ENCODE measurements around the gene KAT2B. TPM values are rescaled to one million over a fixed set of nuclear protein-coding genes. Genes with fewer than 3 reads are reported as not detected.

Gene KAT2B
- total RNA-seq, 1 donor from 2014 or later = 94.3 TPM

DNA sequence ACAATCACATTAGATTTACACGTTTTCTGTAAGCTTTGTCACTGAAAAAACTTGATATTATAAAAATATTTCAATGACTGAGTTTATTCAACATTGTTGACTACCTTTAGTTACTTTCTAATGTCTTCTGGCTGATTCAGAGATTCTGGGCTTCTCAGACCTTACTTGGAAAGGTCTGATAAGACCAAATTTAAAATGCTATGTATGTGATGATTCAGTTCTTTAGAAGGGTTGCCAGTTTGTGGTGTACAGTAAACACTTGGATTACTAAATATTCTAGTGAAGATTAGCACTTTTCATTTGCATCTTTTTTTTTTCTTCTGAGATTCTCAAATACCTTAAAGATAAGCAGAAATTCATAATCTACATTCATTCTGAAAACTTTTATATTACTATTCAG lies 96.0 kb downstream of the KAT2B start:
- H3K27me3 ChIP-seq (ENCODE audit: low read depth) = no peaks in the 10 kb centered on the region
- H3K36me3 ChIP-seq = peaks cover 27% of the 10 kb centered on the region
- no peak overlapping the region for H3K27ac ChIP-seq (replicated peaks)
- TF ChIP-seq, protein P1, sequence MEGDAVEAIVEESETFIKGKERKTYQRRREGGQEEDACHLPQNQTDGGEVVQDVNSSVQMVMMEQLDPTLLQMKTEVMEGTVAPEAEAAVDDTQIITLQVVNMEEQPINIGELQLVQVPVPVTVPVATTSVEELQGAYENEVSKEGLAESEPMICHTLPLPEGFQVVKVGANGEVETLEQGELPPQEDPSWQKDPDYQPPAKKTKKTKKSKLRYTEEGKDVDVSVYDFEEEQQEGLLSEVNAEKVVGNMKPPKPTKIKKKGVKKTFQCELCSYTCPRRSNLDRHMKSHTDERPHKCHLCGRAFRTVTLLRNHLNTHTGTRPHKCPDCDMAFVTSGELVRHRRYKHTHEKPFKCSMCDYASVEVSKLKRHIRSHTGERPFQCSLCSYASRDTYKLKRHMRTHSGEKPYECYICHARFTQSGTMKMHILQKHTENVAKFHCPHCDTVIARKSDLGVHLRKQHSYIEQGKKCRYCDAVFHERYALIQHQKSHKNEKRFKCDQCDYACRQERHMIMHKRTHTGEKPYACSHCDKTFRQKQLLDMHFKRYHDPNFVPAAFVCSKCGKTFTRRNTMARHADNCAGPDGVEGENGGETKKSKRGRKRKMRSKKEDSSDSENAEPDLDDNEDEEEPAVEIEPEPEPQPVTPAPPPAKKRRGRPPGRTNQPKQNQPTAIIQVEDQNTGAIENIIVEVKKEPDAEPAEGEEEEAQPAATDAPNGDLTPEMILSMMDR (IDR thresholded peaks at IDR 0.05; ENCODE audit: borderline replicate concordance) = no peak
- no peak overlapping the region for H3K4me3 ChIP-seq
- intact Hi-C loops (cut with micrococcal nuclease) = no loop called here
- peaks cover 15% of the 10 kb centered on the region for H3K4me1 ChIP-seq
- no peak for DNase-seq
- H3K9me3 ChIP-seq (replicated peaks) = no peaks in the 10 kb centered on the region

DNA sequence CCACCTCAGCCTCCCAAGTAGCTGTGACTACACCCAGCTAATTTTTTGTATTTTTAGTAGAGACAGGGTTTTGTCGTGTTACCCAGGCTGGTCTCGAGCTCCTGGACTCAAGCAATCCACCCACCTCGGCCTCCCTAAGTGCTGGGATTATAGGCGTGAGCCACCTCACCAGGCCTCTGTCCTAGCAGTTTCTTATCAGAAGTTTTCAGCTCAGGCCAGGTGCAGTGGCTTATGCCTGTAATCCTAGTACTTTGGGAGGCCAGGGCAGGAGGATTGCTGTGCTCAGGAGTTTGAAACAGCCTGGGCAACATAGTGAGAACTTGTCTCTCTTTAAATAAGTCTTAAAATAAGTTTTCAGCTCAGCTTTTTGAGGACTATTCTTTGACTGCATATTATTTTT lies 97.4 kb downstream of the KAT2B start:
- intact Hi-C loops (cut with micrococcal nuclease) = no loop called here
- Histone ChIP-seq H3K27ac (replicated peaks) (peak overlapping the region; percentile 38), H3K4me3 (no peak overlapping the region), H3K27me3 (ENCODE audit: low read depth) (no peaks in the 10 kb centered on the region), H3K4me1 (peaks cover 29% of the 10 kb centered on the region), H3K36me3 (peaks cover 27% of the 10 kb centered on the region), H3K9me3 (replicated peaks) (no peaks in the 10 kb centered on the region)
- TF ChIP-seq, protein P1 (IDR thresholded peaks at IDR 0.05; ENCODE audit: borderline replicate concordance) = no peak
- DNase-seq = no peak

DNA sequence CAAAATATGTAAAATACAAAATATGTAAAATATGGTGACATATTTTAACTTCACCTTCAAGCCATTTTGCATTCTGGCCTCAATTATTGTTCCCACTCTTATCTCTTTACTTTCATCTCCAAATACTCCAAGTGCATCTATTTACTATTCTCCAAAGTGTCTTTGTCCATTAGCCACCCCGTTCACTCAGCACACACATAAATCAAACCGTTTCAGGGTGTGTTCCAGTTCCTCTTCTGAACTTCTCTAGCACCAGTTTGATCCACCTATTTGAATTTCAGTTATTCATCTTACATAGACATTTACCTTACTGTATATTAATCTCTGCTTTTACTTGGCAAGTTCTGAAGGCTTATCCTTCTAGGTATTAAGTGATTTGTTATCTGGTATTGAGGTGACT lies 100.6 kb downstream of the KAT2B start:
- H3K27ac ChIP-seq (replicated peaks) = peak overlapping the region; percentile 70
- no peaks in the 10 kb centered on the region for H3K27me3 ChIP-seq (ENCODE audit: low read depth)
- H3K4me3 ChIP-seq = no peak overlapping the region
- H3K9me3 ChIP-seq (replicated peaks) = no peaks in the 10 kb centered on the region
- intact Hi-C loops (cut with micrococcal nuclease) = no loop called here
- DNase-seq = no peak
- peaks cover 29% of the 10 kb centered on the region for H3K4me1 ChIP-seq
- peaks cover 31% of the 10 kb centered on the region for H3K36me3 ChIP-seq
- TF ChIP-seq, protein P1 (IDR thresholded peaks at IDR 0.05; ENCODE audit: borderline replicate concordance) = no peak

DNA sequence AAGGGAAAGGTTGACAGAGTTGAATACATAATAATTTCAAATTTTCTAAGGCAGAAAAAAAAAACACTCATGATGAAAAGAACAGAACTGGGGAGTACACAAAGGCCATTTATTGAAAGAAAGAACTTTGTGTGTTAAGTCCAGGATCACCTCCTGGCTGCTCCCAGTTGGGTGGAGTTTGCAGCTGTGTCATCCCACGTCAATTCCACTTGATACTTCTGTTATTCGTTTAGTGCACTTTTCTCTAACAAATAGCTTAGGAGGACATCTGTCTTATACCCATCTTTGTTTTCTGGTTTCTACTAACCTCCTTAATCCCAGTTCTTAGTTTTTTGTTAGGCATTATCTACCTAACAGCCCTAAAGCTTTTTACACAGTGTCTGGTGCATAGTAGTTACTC lies 101.1 kb downstream of the KAT2B start:
- H3K4me1 ChIP-seq = peaks cover 29% of the 10 kb centered on the region
- DNase-seq = no peak
- TF ChIP-seq, protein P1 (IDR thresholded peaks at IDR 0.05; ENCODE audit: borderline replicate concordance) = no peak
- no peaks in the 10 kb centered on the region for H3K9me3 ChIP-seq (replicated peaks)
- H3K27ac ChIP-seq (replicated peaks) = peak overlapping the region; percentile 70
- intact Hi-C loops (cut with micrococcal nuclease) = no loop called here
- H3K36me3 ChIP-seq = peaks cover 32% of the 10 kb centered on the region
- H3K27me3 ChIP-seq (ENCODE audit: low read depth) = no peaks in the 10 kb centered on the region
- peak overlapping the region; percentile 17 for H3K4me3 ChIP-seq

DNA sequence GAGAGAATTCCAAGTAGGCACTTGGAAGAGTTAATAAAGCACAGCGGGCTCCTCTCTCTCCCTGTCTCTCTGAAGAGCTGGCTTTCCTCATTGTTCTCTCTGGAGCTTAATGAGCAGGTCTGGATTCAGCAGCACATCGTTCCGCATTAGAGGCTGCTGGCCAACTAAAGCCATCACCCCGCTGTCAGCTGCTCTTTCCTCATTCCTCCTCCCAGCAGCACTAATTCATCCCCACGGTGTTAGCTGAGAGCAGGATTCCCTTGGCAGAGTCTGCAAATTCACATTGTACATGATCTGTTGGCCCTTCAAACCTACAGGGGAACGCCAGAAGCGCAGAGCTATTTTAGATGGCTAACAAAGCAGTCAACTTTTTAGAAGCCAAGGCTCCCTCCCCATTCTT lies 101.6 kb downstream of the KAT2B start:
- intact Hi-C loops (cut with micrococcal nuclease) = no loop called here
- H3K36me3 ChIP-seq = peaks cover 35% of the 10 kb centered on the region
- no peaks in the 10 kb centered on the region for H3K27me3 ChIP-seq (ENCODE audit: low read depth)
- H3K9me3 ChIP-seq (replicated peaks) = no peaks in the 10 kb centered on the region
- peaks cover 28% of the 10 kb centered on the region for H3K4me1 ChIP-seq
- TF ChIP-seq, protein P1 (IDR thresholded peaks at IDR 0.05; ENCODE audit: borderline replicate concordance) = peak; percentile 39
- H3K27ac ChIP-seq (replicated peaks) = peak overlapping the region; percentile 70
- peak; percentile 65 for DNase-seq
- H3K4me3 ChIP-seq = peak overlapping the region; percentile 17

DNA sequence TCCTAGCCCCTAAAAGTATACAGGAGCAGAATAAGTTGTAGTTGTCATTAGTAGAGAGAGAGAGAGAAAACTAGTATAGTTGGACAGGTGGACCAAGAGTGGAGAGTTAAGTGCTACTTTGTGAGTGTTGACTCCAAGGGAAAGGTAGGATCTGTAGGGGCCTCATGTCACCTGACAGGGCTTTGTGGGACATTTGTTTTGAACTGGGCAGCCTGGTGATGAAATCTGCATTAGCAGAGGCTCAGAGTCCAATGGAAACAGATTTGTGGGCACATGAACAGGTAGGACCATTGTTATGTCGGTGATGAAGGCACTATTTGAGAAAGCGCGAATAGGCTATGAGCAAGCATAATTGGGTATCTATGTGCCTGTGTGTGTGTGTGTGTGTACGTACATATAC lies 102.3 kb downstream of the KAT2B start:
- TF ChIP-seq, protein P1 (IDR thresholded peaks at IDR 0.05; ENCODE audit: borderline replicate concordance) = no peak
- intact Hi-C loops (cut with micrococcal nuclease) = no loop called here

More for the DNA sequence above, 102.3 kb downstream of the KAT2B start:
- Histone ChIP-seq H3K9me3 (replicated peaks) (no peaks in the 10 kb centered on the region), H3K4me3 (no peak overlapping the region), H3K36me3 (peaks cover 29% of the 10 kb centered on the region), H3K27ac (replicated peaks) (peak overlapping the region; percentile 70), H3K27me3 (ENCODE audit: low read depth) (no peaks in the 10 kb centered on the region), H3K4me1 (peaks cover 21% of the 10 kb centered on the region)
- DNase-seq = no peak
